Suprapubic skin (tissue), 4 donors: ENCODE results near the gene TCF12.

ENCODE experiments used
- CTCF ChIP-seq, 2 donors: fragments of 200-600 bp in 1 of 2; fragments of 450-650 bp in 1 of 2; sonication (generic) in 1 of 2; IDR thresholded peaks; one replicate each; pipeline ENCODE4 v1.5.1; 2016 to 2019; ENCODE audit warnings: antibody characterized with exemption in 2 of 2, mild to moderate bottlenecking in 1 of 2, moderate library complexity in 1 of 2
- EP300 ChIP-seq: sonication (generic); formaldehyde crosslinking; IDR thresholded peaks from one replicate; pipeline ENCODE4 v1.6.1; 2017; ENCODE audit warnings: antibody characterized with exemption
- POLR2AphosphoS5 ChIP-seq, 3 donors: sonication (generic); formaldehyde crosslinking; IDR thresholded peaks; one replicate each; pipeline ENCODE4 v1.6.1; 2017; ENCODE audit warnings: antibody characterized with exemption in 3 of 3

- TF ChIP-seq POLR2AphosphoS5 (IDR thresholded peaks at IDR 0.05) (no peak), CTCF (IDR thresholded peaks at IDR 0.05) (no peak), EP300 (no peak)
Measured at GRCh38 chr15:56978898-56979662, 60.6 kb downstream of the TCF12 start.
